Measurements from ENCODE around the gene SECISBP2L.
A peak's percentile ranks its signal among the peaks of the same experiment; 100 is the strongest.
"Not testable (repeated sequence)": the region's sequence is repeated elsewhere in the genome, so short reads cannot be mapped to it uniquely, and the experiment has no call there.

Gene SECISBP2L

GRCh38 chr15:49046220-49047102 is at the start of gene SECISBP2L:
TSS of gene SECISBP2L (minus strand) at chr15:49046446. CDS start at chr15:49046299, 147 bp downstream.
- peak; percentile 94 for DNase-seq

DNA sequence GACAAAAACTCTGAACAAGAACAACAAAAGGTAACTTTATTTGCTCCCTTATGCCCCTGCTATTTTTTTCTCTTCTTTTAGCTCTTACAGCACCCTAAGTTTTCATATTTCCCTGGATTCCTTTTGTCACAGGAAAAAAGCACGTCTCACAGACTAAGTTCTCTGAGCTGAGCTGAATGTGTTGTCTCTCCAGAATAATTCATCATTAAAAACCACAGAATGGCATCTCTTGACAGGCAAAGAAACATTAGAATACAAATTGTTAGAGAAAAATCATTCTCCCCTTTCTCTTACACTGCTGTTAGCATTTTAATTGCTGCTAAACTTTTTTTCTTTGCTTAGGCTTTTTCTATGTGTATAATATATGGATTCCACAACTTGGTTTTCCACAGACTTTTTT is 48.7 kb upstream of the SECISBP2L start:
- DNase-seq: no peak

DNA sequence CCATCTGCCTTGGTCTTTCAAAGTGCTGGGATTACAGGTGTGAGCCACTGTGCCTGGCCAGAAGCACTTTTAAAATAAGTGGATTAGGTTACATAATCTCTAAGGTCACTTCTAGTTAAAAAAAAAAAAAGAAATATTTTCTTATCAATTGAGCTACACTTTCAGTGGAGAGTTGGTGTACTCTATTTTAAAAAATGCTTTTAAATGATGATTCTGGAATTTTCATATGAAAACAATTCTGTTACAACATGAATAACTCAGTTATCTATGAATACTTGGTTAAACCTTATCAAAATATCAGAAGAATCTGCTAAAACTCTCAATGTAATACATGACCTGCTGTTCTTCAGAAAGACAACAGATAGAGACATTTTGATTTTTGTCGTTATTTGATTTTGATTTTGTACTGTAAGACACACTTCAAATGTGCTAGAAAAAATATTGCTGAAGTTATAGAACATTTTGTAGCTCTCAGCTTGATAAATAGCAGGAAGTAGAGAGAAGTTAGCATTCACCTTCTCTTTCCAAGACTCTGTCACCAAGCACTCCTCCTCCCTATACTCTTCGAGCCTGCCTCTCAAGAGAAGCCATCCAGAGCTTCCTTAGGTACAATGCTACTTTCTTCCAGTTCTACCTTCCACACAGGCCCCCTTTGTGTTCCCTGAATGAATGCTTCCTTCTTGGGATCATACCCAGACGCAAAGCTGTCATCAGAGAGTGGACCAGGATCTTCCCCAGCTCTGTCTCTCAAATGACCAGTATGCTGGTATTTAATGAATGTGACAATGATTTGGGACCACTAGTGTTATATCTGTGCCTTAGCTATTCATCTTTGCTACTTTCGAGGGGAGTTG is 47.2 kb upstream of the SECISBP2L start:
- DNase-seq: no peak

- no peak for DNase-seq
Measured at GRCh38 chr15:49088996-49089395, 42.8 kb upstream of the SECISBP2L start.

GRCh38 chr15:49085696-49086459 is 39.6 kb upstream of the SECISBP2L start:
- no peak for DNase-seq

DNA sequence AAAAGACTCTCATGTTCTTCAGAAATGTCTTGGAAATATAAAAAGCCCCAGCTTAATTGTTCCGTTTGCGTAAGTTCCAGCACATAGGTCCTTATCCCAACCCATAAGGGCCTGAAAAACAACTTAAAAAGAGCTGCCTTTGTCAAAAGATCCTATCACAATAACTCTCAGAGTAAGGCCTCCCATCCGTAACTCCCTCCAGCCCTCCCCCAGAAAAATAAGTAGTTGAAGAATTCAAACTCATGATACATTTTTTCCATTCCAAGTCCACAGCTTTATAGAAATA is 38.0 kb upstream of the SECISBP2L start:
- no peak for DNase-seq

DNA sequence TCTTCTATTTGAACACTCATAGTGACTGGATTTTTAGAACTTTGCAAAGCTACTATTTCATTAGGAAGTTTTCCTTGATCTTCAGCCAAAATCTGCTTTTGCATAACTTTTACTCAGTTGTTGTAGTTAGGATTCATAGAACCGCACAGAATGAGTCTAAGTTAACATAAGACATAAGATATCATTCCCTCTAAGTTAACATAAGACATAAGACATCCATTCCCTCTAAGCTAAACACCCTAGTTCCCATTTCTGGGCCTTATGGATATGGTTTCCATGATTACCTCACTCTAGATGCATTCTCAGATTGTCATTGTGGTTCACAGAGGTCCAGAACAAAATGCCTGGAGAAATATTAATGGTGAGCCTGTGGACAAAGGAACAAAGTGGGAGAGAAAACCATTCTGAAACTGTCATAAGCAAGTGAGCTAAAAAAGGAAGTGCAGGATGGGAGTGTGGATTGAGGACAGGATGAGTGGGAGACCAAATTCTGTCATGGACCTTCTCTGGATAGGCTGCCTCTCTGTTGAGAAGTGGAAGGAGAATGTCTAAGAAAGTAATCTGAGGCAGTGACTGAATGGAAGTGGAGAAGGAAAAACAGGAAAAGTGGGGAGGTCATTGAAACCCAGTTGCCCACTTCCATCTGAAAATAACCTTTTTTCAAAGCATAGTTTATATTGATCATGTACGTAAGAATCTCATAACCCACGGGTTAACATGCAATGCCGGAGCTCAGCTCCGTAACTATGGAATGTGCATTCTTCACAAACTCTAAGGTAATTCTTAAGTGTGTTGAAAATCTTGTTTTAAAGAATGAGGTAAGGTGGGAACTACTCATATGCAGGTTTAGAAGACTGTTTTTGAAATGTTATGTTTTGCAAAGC is 37.4 kb upstream of the SECISBP2L start:
- DNase-seq: peak; percentile 63

DNA sequence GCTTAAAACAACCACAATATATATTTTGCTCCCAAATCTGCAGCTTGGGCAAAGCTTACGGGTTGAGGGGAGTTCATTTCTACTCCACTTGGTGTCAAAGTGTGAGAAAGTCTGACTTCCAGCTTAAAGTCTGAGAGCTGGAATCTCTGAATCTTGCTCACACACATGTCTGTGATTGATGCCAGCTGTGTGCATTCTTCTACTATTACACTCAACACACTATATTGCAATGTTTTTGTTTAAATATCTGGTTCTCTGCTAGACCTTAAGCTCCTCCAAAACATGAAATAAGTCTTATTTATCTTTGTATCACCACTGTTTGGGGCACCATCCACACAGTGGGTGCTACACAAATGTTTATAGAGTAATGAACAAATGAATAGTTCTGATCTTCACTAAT is 36.7 kb upstream of the SECISBP2L start:
- DNase-seq: peak; percentile 51

- DNase-seq: no peak
Measured at GRCh38 chr15:49079340-49080039, 33.2 kb upstream of the SECISBP2L start.

- no peak for DNase-seq
Measured at GRCh38 chr15:49075881-49076280, 29.6 kb upstream of the SECISBP2L start.

- DNase-seq: not testable (repeated sequence)
Measured at GRCh38 chr15:49074589-49075287, 28.5 kb upstream of the SECISBP2L start.

- DNase-seq: no peak
Measured at GRCh38 chr15:49066372-49066771, 20.1 kb upstream of the SECISBP2L start.

- DNase-seq: no peak
Measured at GRCh38 chr15:49064884-49065283, 18.6 kb upstream of the SECISBP2L start.

DNA sequence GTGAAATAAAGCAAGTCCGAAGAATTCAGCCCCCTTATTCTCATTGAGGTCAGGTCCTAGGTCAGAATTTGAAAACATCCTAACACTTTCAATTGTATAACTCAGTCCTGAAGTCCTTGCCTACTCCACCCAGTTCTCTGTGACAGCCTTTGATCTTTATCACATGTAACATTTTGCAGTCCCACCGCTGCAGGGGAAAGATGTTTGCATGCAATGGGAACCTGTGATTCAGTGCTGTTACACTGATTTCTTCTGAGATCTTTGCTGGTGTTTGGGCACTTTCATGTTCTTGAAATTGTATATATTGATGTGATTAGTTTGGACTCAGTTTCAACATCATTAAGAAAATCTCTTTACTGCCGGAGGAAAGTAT is 18.0 kb upstream of the SECISBP2L start:
- DNase-seq: no peak

DNA sequence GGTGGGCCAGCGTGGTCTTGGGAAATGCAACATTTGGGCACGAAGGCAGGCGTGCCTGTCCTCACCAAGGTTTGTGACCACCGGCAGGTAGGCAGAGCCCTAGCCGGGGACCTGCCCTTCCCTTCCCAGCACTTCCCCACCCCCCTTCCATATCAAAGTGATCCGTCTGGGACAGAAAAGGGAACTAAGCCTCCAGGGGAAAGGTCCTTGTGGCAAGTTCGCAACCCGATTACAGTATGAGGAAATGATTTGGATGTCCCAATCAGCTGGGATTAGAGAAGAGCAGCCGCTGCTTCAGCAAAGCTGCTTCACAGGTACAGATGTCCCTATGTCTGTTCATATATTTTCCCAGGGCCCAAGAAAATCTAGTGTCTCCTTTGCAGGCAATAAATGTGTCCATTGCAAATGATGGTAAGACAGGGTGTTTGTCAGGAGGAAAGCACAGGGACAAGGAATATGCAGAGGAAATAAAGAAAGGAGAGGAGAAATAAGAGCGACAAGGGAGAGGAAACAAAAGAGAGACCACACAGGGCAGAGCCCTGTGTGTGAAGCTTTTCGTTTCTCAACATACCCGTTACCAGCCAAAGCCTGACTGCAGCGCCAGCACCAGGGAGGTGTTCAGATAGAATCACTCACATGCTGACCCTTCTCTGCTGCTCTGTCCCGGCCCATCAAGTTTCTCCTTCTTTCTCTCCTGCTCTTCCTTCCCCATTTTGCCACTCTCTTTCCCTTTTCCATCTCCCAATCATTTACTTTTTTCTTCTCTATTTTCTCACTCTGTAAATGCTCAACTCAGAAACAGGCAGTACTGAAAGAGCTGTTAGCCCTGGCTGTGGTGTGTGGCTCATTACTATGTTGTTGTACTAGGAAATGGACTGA is 17.4 kb upstream of the SECISBP2L start:
- DNase-seq: no peak

DNA sequence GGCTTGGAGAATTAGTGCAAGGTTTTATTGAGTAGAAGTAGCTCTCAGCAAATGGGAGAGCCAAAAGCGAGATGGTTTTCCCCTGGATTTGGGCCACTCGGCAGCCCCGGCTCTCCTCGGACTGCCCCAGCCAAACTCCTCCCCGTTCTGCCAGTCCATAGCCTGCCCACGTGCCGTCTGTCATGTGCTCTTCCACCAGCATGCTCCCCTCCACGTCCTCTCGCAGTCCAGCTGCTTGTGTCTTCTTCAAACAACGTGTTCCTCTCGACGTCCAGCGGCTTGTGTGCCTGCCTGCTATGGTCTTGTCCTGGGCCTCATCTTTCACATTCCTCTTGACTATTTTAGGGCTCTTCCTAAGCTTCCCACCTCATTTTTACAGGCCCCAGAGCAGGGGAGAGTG is 16.7 kb upstream of the SECISBP2L start:
- no peak for DNase-seq

DNA sequence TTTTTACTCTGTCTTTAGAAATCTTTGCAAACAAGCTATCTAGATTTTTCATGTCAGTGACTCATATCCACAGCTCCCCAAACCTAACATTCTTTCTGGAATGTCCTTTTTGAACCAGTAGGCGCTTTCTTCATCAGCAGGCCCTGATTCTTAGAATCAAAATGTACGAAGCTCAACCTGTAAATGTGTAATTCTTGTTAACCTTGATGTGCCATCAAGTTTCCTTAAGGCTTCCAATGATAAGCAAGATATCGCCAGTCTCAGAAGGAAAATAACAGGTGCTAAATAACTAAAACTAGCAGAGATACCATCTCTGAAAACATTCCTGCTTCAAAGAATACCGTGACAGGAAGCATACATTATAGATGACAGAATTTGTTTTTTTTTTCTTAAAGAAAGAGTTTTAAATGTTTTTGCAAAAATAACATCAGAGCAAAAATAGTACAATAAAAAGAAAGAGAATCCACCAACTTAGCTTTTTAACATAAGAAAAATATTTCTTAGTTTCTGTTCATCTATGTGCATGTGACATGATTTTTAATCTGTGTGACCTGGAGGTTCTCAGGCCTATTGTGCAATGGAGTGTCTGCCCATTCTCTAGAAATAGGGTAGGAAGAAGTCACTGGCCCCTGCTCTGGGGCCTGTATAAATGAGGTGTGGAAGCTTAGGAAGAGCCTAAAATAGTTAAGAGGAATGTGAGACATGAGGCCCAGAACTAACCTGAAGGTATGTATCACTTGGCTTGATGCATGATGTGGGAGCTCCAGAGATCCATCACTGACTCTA is 14.7 kb upstream of the SECISBP2L start:
- DNase-seq: peak; percentile 74

GRCh38 chr15:49059491-49059890 is 13.2 kb upstream of the SECISBP2L start:
- no peak for DNase-seq

GRCh38 chr15:49058559-49058958 is 12.3 kb upstream of the SECISBP2L start:
- no peak for DNase-seq
